ENCODE results near the gene SLC25A6. TPM values are rescaled to one million over a fixed set of nuclear protein-coding genes. Genes with fewer than 3 reads are reported as not detected.
A peak's percentile ranks its signal among the peaks of the same experiment; 100 is the strongest.
"Not testable (repeated sequence)": the region's sequence is repeated elsewhere in the genome, so short reads cannot be mapped to it uniquely, and the experiment has no call there.

Gene SLC25A6
- total RNA-seq, 1 experiment from 2014 or later, result 553 TPM

GRCh38 chrX:1368385-1368698 is 23.6 kb downstream of the SLC25A6 start:
- Histone ChIP-seq H3K18ac (ENCODE audit: insufficient read length, low read depth, low read length) (no peak overlapping the region), H3K27ac (ENCODE audit: insufficient read length, low read depth, low read length) (no peak overlapping the region), H3K56ac (ENCODE audit: insufficient read length, low read depth, low read length) (no peak overlapping the region), H3T11ph (ENCODE audit: low read length) (no peak overlapping the region), H2BK120ac (ENCODE audit: low read depth, low read length, poor library complexity, severe bottlenecking) (no peak overlapping the region), H3K79me2 (ENCODE audit: insufficient read depth, low read length) (no peaks in the 10 kb centered on the region), H3K79me1 (ENCODE audit: insufficient read depth, low read depth, low read length, poor library complexity, severe bottlenecking) (no peaks in the 10 kb centered on the region), H3K9me3 (ENCODE audit: control insufficient read depth, low read depth, low read length) (no peaks in the 10 kb centered on the region), H4K8ac (replicated peaks; ENCODE audit: insufficient read length, low read depth, low read length) (no peak overlapping the region), H3K23ac (ENCODE audit: insufficient read length, low read depth, low read length) (no peak overlapping the region), H4K20me1 (ENCODE audit: control insufficient read depth, insufficient read depth, insufficient read length) (no peaks in the 10 kb centered on the region), H3K27me3 (ENCODE audit: insufficient read depth, low read length) (no peaks in the 10 kb centered on the region), H3K4ac (ENCODE audit: low read depth, low read length) (no peak overlapping the region), H3K4me2 (ENCODE audit: insufficient read depth, insufficient read length, low read length) (no peak overlapping the region), H2AFZ (ENCODE audit: low read length) (no peak overlapping the region), H3K23me2 (ENCODE audit: insufficient read length, low read depth, low read length, poor library complexity, severe bottlenecking) (no peaks in the 10 kb centered on the region), H2BK12ac (ENCODE audit: insufficient read length, low read depth, low read length) (no peak overlapping the region), H4K91ac (ENCODE audit: insufficient read length, low read depth, low read length) (no peak overlapping the region), H4K5ac (ENCODE audit: insufficient read length, low read depth, low read length) (no peak overlapping the region), H2BK15ac (ENCODE audit: low read depth, low read length) (no peak overlapping the region), H3K4me1 (ENCODE audit: insufficient read depth, low read length) (no peaks in the 10 kb centered on the region), H2BK20ac (ENCODE audit: low read depth, low read length, poor library complexity, severe bottlenecking) (no peak overlapping the region), H3K14ac (ENCODE audit: insufficient read depth, low read length) (no peak overlapping the region), H2AK5ac (ENCODE audit: insufficient read length, low read length) (no peak overlapping the region), H3K9ac (ENCODE audit: extremely low read depth, insufficient read length, low read length) (no peak overlapping the region), H2BK5ac (ENCODE audit: insufficient read length, low read length) (no peak overlapping the region)
- TF ChIP-seq CTCF (conservative IDR thresholded peaks at IDR 0.05), result no peak
- H3K4me3 Mint-ChIP-seq, result no peak overlapping the region
- H3K27me3 Mint-ChIP-seq (ENCODE audit: low read depth), result no peaks in the 10 kb centered on the region
- H3K4me1 Mint-ChIP-seq, result no peaks in the 10 kb centered on the region
- H3K9me3 Mint-ChIP-seq, result no peaks in the 10 kb centered on the region
- WGBS (ENCODE audit: extremely low coverage, insufficient read length, low lambda C conversion rate), result no CpG with 5 or more reads among the region's 4 CpGs
- H3K27ac Mint-ChIP-seq, result peak overlapping the region; percentile 18 to 65 (median 23); a peak in 2 of 7 replicates
- peaks cover 5 to 14% (median 9%) of the 10 kb centered on the region in 3 experiments; a peak in 6 of 7 replicates for H3K36me3 Mint-ChIP-seq (ENCODE audit: insufficient read depth in 1 of 3, low read depth in 3 of 3)
- no peak for DNase-seq

- not testable (repeated sequence) for H3K9me3 ChIP-seq (ENCODE audit: control insufficient read depth, low read depth, low read length); H3K79me2 ChIP-seq (ENCODE audit: insufficient read depth, low read length); H2AFZ ChIP-seq (ENCODE audit: low read length); H3K23ac ChIP-seq (ENCODE audit: insufficient read length, low read depth, low read length); H4K5ac ChIP-seq (ENCODE audit: insufficient read length, low read depth, low read length); H2AK5ac ChIP-seq (ENCODE audit: insufficient read length, low read length); H2BK20ac ChIP-seq (ENCODE audit: low read depth, low read length, poor library complexity, severe bottlenecking); H2BK15ac ChIP-seq (ENCODE audit: low read depth, low read length); H2BK120ac ChIP-seq (ENCODE audit: low read depth, low read length, poor library complexity, severe bottlenecking); H3K79me1 ChIP-seq (ENCODE audit: insufficient read depth, low read depth, low read length, poor library complexity, severe bottlenecking); H3K14ac ChIP-seq (ENCODE audit: insufficient read depth, low read length); H3K23me2 ChIP-seq (ENCODE audit: insufficient read length, low read depth, low read length, poor library complexity, severe bottlenecking); DNase-seq; H3K9me3 Mint-ChIP-seq; H4K20me1 ChIP-seq (ENCODE audit: control insufficient read depth, insufficient read depth, insufficient read length); H4K8ac ChIP-seq (replicated peaks; ENCODE audit: insufficient read length, low read depth, low read length); H4K91ac ChIP-seq (ENCODE audit: insufficient read length, low read depth, low read length); H3K4me3 Mint-ChIP-seq; H3T11ph ChIP-seq (ENCODE audit: low read length); H3K9ac ChIP-seq (ENCODE audit: extremely low read depth, insufficient read length, low read length); H2BK5ac ChIP-seq (ENCODE audit: insufficient read length, low read length); H3K18ac ChIP-seq (ENCODE audit: insufficient read length, low read depth, low read length); H3K56ac ChIP-seq (ENCODE audit: insufficient read length, low read depth, low read length); H3K4me1 ChIP-seq (ENCODE audit: insufficient read depth, low read length); H3K4ac ChIP-seq (ENCODE audit: low read depth, low read length); H3K27ac Mint-ChIP-seq; H3K4me2 ChIP-seq (ENCODE audit: insufficient read depth, insufficient read length, low read length); H3K27ac ChIP-seq (ENCODE audit: insufficient read length, low read depth, low read length); H3K27me3 ChIP-seq (ENCODE audit: insufficient read depth, low read length); H3K27me3 Mint-ChIP-seq (ENCODE audit: low read depth); H3K4me1 Mint-ChIP-seq; H2BK12ac ChIP-seq (ENCODE audit: insufficient read length, low read depth, low read length)
- peaks cover 5 to 22% (median 20%) of the 10 kb centered on the region in 3 experiments; a peak in 6 of 7 replicates for H3K36me3 Mint-ChIP-seq (ENCODE audit: insufficient read depth in 1 of 3, low read depth in 3 of 3)
- no CpG with 5 or more reads among the region's 63 CpGs for WGBS (ENCODE audit: extremely low coverage, insufficient read length, low lambda C conversion rate)
Observed at GRCh38 chrX:1366363-1366762, 25.6 kb downstream of the SLC25A6 start.

All from H9 (cell line).